ENCODE results near the gene HSPB3.
"Not testable (repeated sequence)": the region's sequence is repeated elsewhere in the genome, so short reads cannot be mapped to it uniquely, and the experiment has no call there.

The HSPB3 gene

GRCh38 chr5:54457094-54457862 lies 1.8 kb downstream of the HSPB3 start:
- DNase-seq, result no peak

- no peak for DNase-seq
Observed at GRCh38 chr5:54458221-54458620, 2.7 kb downstream of the HSPB3 start.

GRCh38 chr5:54460181-54460919 lies 4.9 kb downstream of the HSPB3 start:
- DNase-seq, result no peak

GRCh38 chr5:54462281-54462680 lies 6.8 kb downstream of the HSPB3 start:
- no peak for DNase-seq

- DNase-seq, result no peak
Observed at GRCh38 chr5:54463713-54464112, 8.2 kb downstream of the HSPB3 start.

GRCh38 chr5:54469622-54470021 lies 14.1 kb downstream of the HSPB3 start:
- no peak for DNase-seq

- DNase-seq, result no peak
Observed at GRCh38 chr5:54470128-54470527, 14.6 kb downstream of the HSPB3 start.

- DNase-seq, result no peak
Observed at GRCh38 chr5:54470677-54471076, 15.2 kb downstream of the HSPB3 start.

- no peak for DNase-seq
Observed at GRCh38 chr5:54471398-54471797, 15.9 kb downstream of the HSPB3 start.

- no peak for DNase-seq
Observed at GRCh38 chr5:54476682-54477081, 21.2 kb downstream of the HSPB3 start.

GRCh38 chr5:54477941-54478478 lies 22.5 kb downstream of the HSPB3 start:
- no peak for DNase-seq

- no peak for DNase-seq
Observed at GRCh38 chr5:54480296-54480695, 24.8 kb downstream of the HSPB3 start.

GRCh38 chr5:54484219-54484894 lies 28.9 kb downstream of the HSPB3 start:
- no peak for DNase-seq

- DNase-seq, result not testable (repeated sequence)
Observed at GRCh38 chr5:54485659-54486058, 30.2 kb downstream of the HSPB3 start.

GRCh38 chr5:54489648-54489979 lies 34.1 kb downstream of the HSPB3 start:
- DNase-seq, result not testable (repeated sequence)

GRCh38 chr5:54491326-54491725 lies 35.8 kb downstream of the HSPB3 start:
- no peak for DNase-seq

GRCh38 chr5:54492178-54492577 lies 36.7 kb downstream of the HSPB3 start:
- DNase-seq, result no peak

- no peak for DNase-seq
Observed at GRCh38 chr5:54495027-54495426, 39.5 kb downstream of the HSPB3 start.

Measured in NCI-H526 treated with DMSO at 0.1 percent for 48 hours (cell line).